Breast epithelium (tissue), 4 donors: ENCODE results near the gene SCGB2A2. TPM values are rescaled to one million over a fixed set of nuclear protein-coding genes. Genes with fewer than 3 reads are reported as not detected.

Experiments used
- DNase-seq, 2 donors: peaks; one replicate each; pipeline ENCODE4 v3.0.0-alpha.2; 2019; ENCODE audit warnings: low spot score in 2 of 2
- H3K27ac ChIP-seq, 2 donors: fragments of 200-600 bp; sonication (generic) in 1 of 2; one replicate each; pipeline ENCODE4 v1.5.1; 2016 to 2019; ENCODE audit warnings: mild to moderate bottlenecking in 1 of 2
- H3K27me3 ChIP-seq, 2 donors: fragments of 200-600 bp; sonication (generic) in 1 of 2; one replicate each; pipeline versions ENCODE4 v1.5.1 to v1.6.0; 2017 to 2019; ENCODE audit warnings: control low read depth in 1 of 2, mild to moderate bottlenecking in 1 of 2
- H3K36me3 ChIP-seq: fragments of 200-600 bp; one replicate; pipeline ENCODE4 v1.5.1; 2019
- H3K4me1 ChIP-seq, 2 donors: fragments of 200-600 bp; sonication (generic); one replicate each; pipeline ENCODE4 v1.5.1; 2016 to 2019; ENCODE audit warnings: control low read depth in 1 of 2
- H3K4me3 ChIP-seq, 3 donors: fragments of 200-600 bp; sonication (generic); 1 replicate in 2 of 3; 2 replicates in 1 of 3; pipeline ENCODE4 v1.5.1; 2016 to 2019; ENCODE audit warnings: mild to moderate bottlenecking in 3 of 3, moderate library complexity in 2 of 3
- H3K9me3 ChIP-seq, 2 donors: fragments of 200-600 bp; sonication (generic) in 1 of 2; one replicate each; pipeline ENCODE4 v1.5.1; 2016 to 2019; ENCODE audit warnings: control low read depth in 1 of 2
- POLR2A ChIP-seq: fragments of 450-650 bp; IDR thresholded peaks from one replicate; pipeline ENCODE4 v1.6.1; 2016; ENCODE audit warnings: antibody characterized with exemption, mild to moderate bottlenecking, moderate library complexity
- POLR2AphosphoS5 ChIP-seq, 3 donors: sonication (generic); formaldehyde crosslinking; IDR thresholded peaks; one replicate each; pipeline ENCODE4 v1.6.1; 2017; ENCODE audit warnings: antibody characterized with exemption in 3 of 3
- intact Hi-C: fragments of 100-400 bp; cut with DNase I; formaldehyde crosslinking; loops from one replicate; pipeline ENCODE4 v1.15.1; 2023; ENCODE audit warnings: low total_unique reads
- total RNA-seq, 3 donors: library from RNA; depleted of rRNA; stranded (reverse); fragments of >200 nt; gene quantifications; one replicate each; pipeline ENCODE4 v1.1.0, GENCODE V29; 2016
- TF ChIP-seq, protein P1 (sequence below), 3 donors: fragments of 450-650 bp; IDR thresholded peaks; one replicate each; pipeline ENCODE4 v1.5.1; 2016 to 2017; ENCODE audit warnings: antibody characterized with exemption in 3 of 3, mild to moderate bottlenecking in 3 of 3, moderate library complexity in 3 of 3

The SCGB2A2 gene
- total RNA-seq, 3 donors from 2014 or later = 1.4 to 2,173 (median 715) TPM

GRCh38 chr11:62237499-62237898 is 32.5 kb upstream of the SCGB2A2 start:
- Histone ChIP-seq H3K9me3 (no peaks in the 10 kb centered on the region), H3K27ac (no peak overlapping the region), H3K4me3 (no peak overlapping the region), H3K36me3 (no peaks in the 10 kb centered on the region), H3K4me1 (no peaks in the 10 kb centered on the region), H3K27me3 (no peaks in the 10 kb centered on the region)
- intact Hi-C loops = no loop called here
- TF ChIP-seq POLR2AphosphoS5 (IDR thresholded peaks at IDR 0.05) (no peak), POLR2A (no peak)
- TF ChIP-seq, protein P1, sequence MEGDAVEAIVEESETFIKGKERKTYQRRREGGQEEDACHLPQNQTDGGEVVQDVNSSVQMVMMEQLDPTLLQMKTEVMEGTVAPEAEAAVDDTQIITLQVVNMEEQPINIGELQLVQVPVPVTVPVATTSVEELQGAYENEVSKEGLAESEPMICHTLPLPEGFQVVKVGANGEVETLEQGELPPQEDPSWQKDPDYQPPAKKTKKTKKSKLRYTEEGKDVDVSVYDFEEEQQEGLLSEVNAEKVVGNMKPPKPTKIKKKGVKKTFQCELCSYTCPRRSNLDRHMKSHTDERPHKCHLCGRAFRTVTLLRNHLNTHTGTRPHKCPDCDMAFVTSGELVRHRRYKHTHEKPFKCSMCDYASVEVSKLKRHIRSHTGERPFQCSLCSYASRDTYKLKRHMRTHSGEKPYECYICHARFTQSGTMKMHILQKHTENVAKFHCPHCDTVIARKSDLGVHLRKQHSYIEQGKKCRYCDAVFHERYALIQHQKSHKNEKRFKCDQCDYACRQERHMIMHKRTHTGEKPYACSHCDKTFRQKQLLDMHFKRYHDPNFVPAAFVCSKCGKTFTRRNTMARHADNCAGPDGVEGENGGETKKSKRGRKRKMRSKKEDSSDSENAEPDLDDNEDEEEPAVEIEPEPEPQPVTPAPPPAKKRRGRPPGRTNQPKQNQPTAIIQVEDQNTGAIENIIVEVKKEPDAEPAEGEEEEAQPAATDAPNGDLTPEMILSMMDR (IDR thresholded peaks at IDR 0.05) = no peak
- no peak for DNase-seq

GRCh38 chr11:62238151-62238550 is 31.8 kb upstream of the SCGB2A2 start:
- Histone ChIP-seq H3K36me3 (no peaks in the 10 kb centered on the region), H3K9me3 (no peaks in the 10 kb centered on the region), H3K27ac (no peak overlapping the region), H3K4me3 (no peak overlapping the region), H3K4me1 (no peaks in the 10 kb centered on the region), H3K27me3 (no peaks in the 10 kb centered on the region)
- TF ChIP-seq, protein P1 (IDR thresholded peaks at IDR 0.05) = no peak
- no peak for TF ChIP-seq POLR2A
- TF ChIP-seq POLR2AphosphoS5 (IDR thresholded peaks at IDR 0.05) = no peak
- intact Hi-C loops = no loop called here
- DNase-seq = no peak

- no peaks in the 10 kb centered on the region for H3K4me1 ChIP-seq
- H3K36me3 ChIP-seq = no peaks in the 10 kb centered on the region
- no peak for DNase-seq
- TF ChIP-seq POLR2A (no peak), POLR2AphosphoS5 (IDR thresholded peaks at IDR 0.05) (no peak)
- TF ChIP-seq, protein P1 (IDR thresholded peaks at IDR 0.05) = no peak
- H3K9me3 ChIP-seq = no peaks in the 10 kb centered on the region
- H3K27ac ChIP-seq = peak overlapping the region in 1 of 2 donors; percentile 14
- no peaks in the 10 kb centered on the region for H3K27me3 ChIP-seq
- H3K4me3 ChIP-seq = no peak overlapping the region
- intact Hi-C loops = no loop called here
Measured at GRCh38 chr11:62241095-62241494, 28.9 kb upstream of the SCGB2A2 start.

GRCh38 chr11:62242021-62242420 is 27.9 kb upstream of the SCGB2A2 start, which contains the start of gene SCGB1D2:
Gene SCGB1D2 (plus strand): TSS chr11:62242239. CDS start chr11:62242308, 69 bp downstream.
- DNase-seq = peak; percentile 85 to 86
- intact Hi-C loops = no loop called here
- no peaks in the 10 kb centered on the region for H3K27me3 ChIP-seq
- peak within 1 kb of the TSS in 2 of 3 donors; percentile 23 to 35 for H3K4me3 ChIP-seq
- TF ChIP-seq, protein P1 (IDR thresholded peaks at IDR 0.05) = no peak
- peak in 1 of 3 donors; percentile 15 for TF ChIP-seq POLR2AphosphoS5 (IDR thresholded peaks at IDR 0.05)
- no peak for TF ChIP-seq POLR2A
- peak within 1 kb of the TSS; percentile 21 to 62 for H3K27ac ChIP-seq
- H3K4me1 ChIP-seq = no peaks in the 10 kb centered on the region
- no peaks in the 10 kb centered on the region for H3K9me3 ChIP-seq
- H3K36me3 ChIP-seq = no peaks in the 10 kb centered on the region

DNA sequence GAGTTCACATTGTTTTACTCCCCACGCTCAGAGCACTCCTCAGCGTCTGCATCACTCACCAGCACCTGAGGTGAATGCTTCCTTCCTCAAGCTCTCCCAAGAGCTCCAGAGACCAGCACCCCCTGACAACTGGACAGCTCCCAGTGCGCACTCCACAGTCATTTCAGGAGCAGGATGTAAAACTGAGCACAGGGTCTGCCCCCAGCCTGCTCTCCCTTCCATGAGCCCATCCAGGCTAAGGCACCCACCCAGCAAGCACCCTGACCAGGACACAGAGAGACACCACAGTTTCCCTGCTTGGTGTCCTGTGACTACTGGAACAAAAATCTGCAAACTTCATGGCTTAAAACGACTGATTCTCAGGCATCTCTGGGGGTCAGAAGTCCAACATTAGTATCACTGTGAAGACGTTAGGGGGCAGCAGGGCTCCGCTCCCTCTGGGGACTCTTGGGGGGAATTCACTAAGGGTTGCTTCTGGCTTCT is 24.6 kb upstream of the SCGB2A2 start:
- intact Hi-C loops = no loop called here
- no peaks in the 10 kb centered on the region for H3K4me1 ChIP-seq
- no peak for DNase-seq

More for the DNA sequence above, 24.6 kb upstream of the SCGB2A2 start:
- Histone ChIP-seq H3K36me3 (no peaks in the 10 kb centered on the region), H3K27me3 (no peaks in the 10 kb centered on the region), H3K27ac (no peak overlapping the region), H3K9me3 (peaks cover 1 to 9% of the 10 kb centered on the region in 2 donors), H3K4me3 (no peak overlapping the region)
- TF ChIP-seq POLR2AphosphoS5 (IDR thresholded peaks at IDR 0.05) (no peak), POLR2A (no peak)
- TF ChIP-seq, protein P1 (IDR thresholded peaks at IDR 0.05) = no peak
